Lower leg skin (tissue), 3 donors: ENCODE measurements around the gene UBE2J2.

Experiments
- CTCF ChIP-seq, 3 donors: fragments of 450-650 bp; IDR thresholded peaks; one replicate each; pipeline ENCODE4 v1.5.1; 2016; ENCODE audit warnings: antibody characterized with exemption in 3 of 3, mild to moderate bottlenecking in 3 of 3, moderate library complexity in 2 of 3
- POLR2A ChIP-seq, 2 donors: fragments of 450-650 bp; IDR thresholded peaks; one replicate each; pipeline ENCODE4 v1.6.1; 2016 to 2017; ENCODE audit warnings: antibody characterized with exemption in 2 of 2, mild to moderate bottlenecking in 1 of 2, moderate library complexity in 1 of 2

- TF ChIP-seq CTCF (IDR thresholded peaks at IDR 0.05) (no peak), POLR2A (IDR thresholded peaks at IDR 0.05) (no peak)
Measured at GRCh38 chr1:1305300-1306069, 31.8 kb upstream of the UBE2J2 start.
